Central memory CD8-positive, alpha-beta T cell (primary cell): Measurements from ENCODE around the gene KCNH8.
"Not testable (repeated sequence)": the region's sequence is repeated elsewhere in the genome, so short reads cannot be mapped to it uniquely, and the experiment has no call there.

ENCODE experiments used
- ATAC-seq: fragments of 150-1000 bp; cut with Tn5 transposase; replicated peaks from 2 replicates; pipeline ENCODE4 v1.10.0; 2022; ENCODE audit warnings: mild to moderate bottlenecking, moderate FRiP score, moderate number of reproducible peaks; ENCODE audit not compliant: poor library complexity, severe bottlenecking; ENCODE audit errors: extremely low read depth
- DNase-seq, 2 donors: peaks; one replicate each; pipeline ENCODE4 v3.0.0; 2021; ENCODE audit warnings: low spot score in 2 of 2
- H3K27ac Mint-ChIP-seq: one replicate; pipeline ENCODE4 v1.8.0; 2022; ENCODE audit warnings: low read depth, mild to moderate bottlenecking, moderate library complexity, mixed read lengths
- H3K27me3 Mint-ChIP-seq: one replicate; pipeline ENCODE4 v1.8.0; 2022; ENCODE audit warnings: mixed read lengths
- H3K36me3 Mint-ChIP-seq: one replicate; pipeline ENCODE4 v1.8.0; 2022; ENCODE audit warnings: mild to moderate bottlenecking, moderate library complexity, mixed read lengths; ENCODE audit not compliant: insufficient read depth
- H3K4me1 Mint-ChIP-seq: one replicate; pipeline ENCODE4 v1.8.0; 2022; ENCODE audit warnings: mixed read lengths
- H3K4me3 Mint-ChIP-seq: one replicate; pipeline ENCODE4 v1.8.0; 2022; ENCODE audit warnings: mild to moderate bottlenecking, moderate library complexity, mixed read lengths
- H3K9me3 Mint-ChIP-seq: one replicate; pipeline ENCODE4 v1.8.0; 2022; ENCODE audit warnings: mixed read lengths

Gene KCNH8

GRCh38 chr3:19147905-19148767, at the start of gene KCNH8:
TSS of gene KCNH8 (plus strand) at chr3:19148510. CDS start at chr3:19148720, 210 bp downstream.
- Mint-ChIP-seq H3K9me3 (no peaks in the 10 kb centered on the region), H3K4me1 (peaks cover 24% of the 10 kb centered on the region), H3K27me3 (peaks cover 10% of the 10 kb centered on the region), H3K36me3 (peaks cover 4% of the 10 kb centered on the region), H3K27ac (peak within 1 kb of the TSS; percentile 71), H3K4me3 (peak within 1 kb of the TSS; percentile 89)
- ATAC-seq (no peak), DNase-seq (no peak)

GRCh38 chr3:19102654-19103290, 45.5 kb upstream of the KCNH8 start:
- H3K27ac Mint-ChIP-seq = peak overlapping the region; percentile 70
- not testable (repeated sequence) for H3K9me3 Mint-ChIP-seq, ATAC-seq, DNase-seq, H3K4me1 Mint-ChIP-seq, H3K36me3 Mint-ChIP-seq, H3K27me3 Mint-ChIP-seq
- H3K4me3 Mint-ChIP-seq = peak overlapping the region; percentile 67

- H3K27ac Mint-ChIP-seq = peak overlapping the region; percentile 70
- ATAC-seq (no peak), DNase-seq (no peak)
- H3K9me3 Mint-ChIP-seq = peaks cover 5% of the 10 kb centered on the region
- peak overlapping the region; percentile 67 for H3K4me3 Mint-ChIP-seq
- no peaks in the 10 kb centered on the region for H3K27me3 Mint-ChIP-seq
- no peaks in the 10 kb centered on the region for H3K36me3 Mint-ChIP-seq
- H3K4me1 Mint-ChIP-seq = no peaks in the 10 kb centered on the region
These were observed 44.8 kb upstream of the KCNH8 start for GRCh38 chr3:19103510-19103909.

GRCh38 chr3:19104459-19104858, 43.9 kb upstream of the KCNH8 start:
- H3K36me3 Mint-ChIP-seq = no peaks in the 10 kb centered on the region
- no peaks in the 10 kb centered on the region for H3K4me1 Mint-ChIP-seq
- no peak overlapping the region for H3K4me3 Mint-ChIP-seq
- H3K9me3 Mint-ChIP-seq = peaks cover 15% of the 10 kb centered on the region
- DNase-seq (no peak), ATAC-seq (no peak)
- no peaks in the 10 kb centered on the region for H3K27me3 Mint-ChIP-seq
- H3K27ac Mint-ChIP-seq = no peak overlapping the region

GRCh38 chr3:19105826-19106225, 42.5 kb upstream of the KCNH8 start:
- Mint-ChIP-seq H3K36me3 (no peaks in the 10 kb centered on the region), H3K27me3 (no peaks in the 10 kb centered on the region), H3K9me3 (peaks cover 19% of the 10 kb centered on the region), H3K4me3 (no peak overlapping the region), H3K4me1 (no peaks in the 10 kb centered on the region), H3K27ac (no peak overlapping the region)
- no peak for DNase-seq
- ATAC-seq = no peak

GRCh38 chr3:19106307-19106706, 42.0 kb upstream of the KCNH8 start:
- no peaks in the 10 kb centered on the region for H3K4me1 Mint-ChIP-seq
- H3K9me3 Mint-ChIP-seq = peaks cover 19% of the 10 kb centered on the region
- DNase-seq (no peak), ATAC-seq (no peak)
- no peaks in the 10 kb centered on the region for H3K27me3 Mint-ChIP-seq
- no peaks in the 10 kb centered on the region for H3K36me3 Mint-ChIP-seq
- no peak overlapping the region for H3K27ac Mint-ChIP-seq
- no peak overlapping the region for H3K4me3 Mint-ChIP-seq

- H3K4me3 Mint-ChIP-seq = no peak overlapping the region
- ATAC-seq = no peak
- H3K27me3 Mint-ChIP-seq = no peaks in the 10 kb centered on the region
- H3K9me3 Mint-ChIP-seq = peaks cover 19% of the 10 kb centered on the region
- H3K27ac Mint-ChIP-seq = no peak overlapping the region
- H3K36me3 Mint-ChIP-seq = no peaks in the 10 kb centered on the region
- no peak for DNase-seq
- H3K4me1 Mint-ChIP-seq = no peaks in the 10 kb centered on the region
These were observed 40.6 kb upstream of the KCNH8 start for GRCh38 chr3:19107719-19108118.

- Mint-ChIP-seq H3K9me3 (peaks cover 15% of the 10 kb centered on the region), H3K4me3 (no peak overlapping the region), H3K4me1 (no peaks in the 10 kb centered on the region), H3K27me3 (peaks cover 11% of the 10 kb centered on the region), H3K36me3 (no peaks in the 10 kb centered on the region), H3K27ac (no peak overlapping the region)
- DNase-seq (no peak), ATAC-seq (no peak)
These were observed 37.9 kb upstream of the KCNH8 start for GRCh38 chr3:19110335-19110895.

- Mint-ChIP-seq H3K36me3 (no peaks in the 10 kb centered on the region), H3K4me1 (no peaks in the 10 kb centered on the region), H3K9me3 (peaks cover 14% of the 10 kb centered on the region), H3K4me3 (no peak overlapping the region), H3K27me3 (peaks cover 32% of the 10 kb centered on the region), H3K27ac (no peak overlapping the region)
- ATAC-seq (no peak), DNase-seq (no peak)
These were observed 33.8 kb upstream of the KCNH8 start for GRCh38 chr3:19114461-19114860.

- Mint-ChIP-seq H3K27me3 (peaks cover 44% of the 10 kb centered on the region), H3K9me3 (peaks cover 11% of the 10 kb centered on the region), H3K27ac (no peak overlapping the region), H3K36me3 (no peaks in the 10 kb centered on the region), H3K4me3 (no peak overlapping the region), H3K4me1 (no peaks in the 10 kb centered on the region)
- ATAC-seq = no peak
- no peak for DNase-seq
These were observed 32.1 kb upstream of the KCNH8 start for GRCh38 chr3:19116239-19116638.

- Mint-ChIP-seq H3K4me3 (no peak overlapping the region), H3K4me1 (no peaks in the 10 kb centered on the region), H3K27ac (no peak overlapping the region), H3K9me3 (no peaks in the 10 kb centered on the region), H3K36me3 (no peaks in the 10 kb centered on the region), H3K27me3 (peaks cover 12% of the 10 kb centered on the region)
- ATAC-seq (no peak), DNase-seq (no peak)
These were observed 23.6 kb upstream of the KCNH8 start for GRCh38 chr3:19124752-19125151.

GRCh38 chr3:19139863-19140262, 8.4 kb upstream of the KCNH8 start:
- H3K27ac Mint-ChIP-seq = no peak overlapping the region
- H3K27me3 Mint-ChIP-seq = peaks cover 14% of the 10 kb centered on the region
- ATAC-seq = no peak
- H3K4me3 Mint-ChIP-seq = no peak overlapping the region
- H3K9me3 Mint-ChIP-seq = no peaks in the 10 kb centered on the region
- H3K4me1 Mint-ChIP-seq = no peaks in the 10 kb centered on the region
- no peaks in the 10 kb centered on the region for H3K36me3 Mint-ChIP-seq
- no peak for DNase-seq
